SK-N-MC (cell line): ENCODE data around the gene WDFY4.

Experiments
- DNase-seq: peaks from one replicate; pipeline ENCODE4 v3.0.0-alpha.2; 2011; ENCODE audit warnings: low read depth, low spot score
- H3K27ac ChIP-seq: fragments of 200-600 bp; sonication (generic); 2 replicates; pipeline ENCODE4 v1.5.1; 2016; ENCODE audit warnings: mixed run types
- H3K36me3 ChIP-seq: fragments of 200-600 bp; sonication (generic); 2 replicates; pipeline ENCODE4 v1.6.1; 2017; ENCODE audit warnings: antibody characterized with exemption, low read length, mixed read lengths; ENCODE audit not compliant: insufficient read depth
- H3K4me3 ChIP-seq: fragments of 200-600 bp; sonication (generic); 2 replicates; pipeline ENCODE4 v1.5.1; 2016
- H3K9ac ChIP-seq: fragments of 200-600 bp; sonication (generic); 2 replicates; pipeline ENCODE4 v1.8.0; 2017; ENCODE audit warnings: mixed run types, mixed read lengths; ENCODE audit not compliant: insufficient read length
- H3K9me3 ChIP-seq: fragments of 200-600 bp; sonication (generic); 2 replicates; pipeline ENCODE4 v1.6.1; 2017; ENCODE audit warnings: low read depth, mild to moderate bottlenecking, antibody characterized with exemption, low read length, moderate library complexity, mixed read lengths
- EZH2 ChIP-seq: fragments of 200-600 bp; sonication (generic); IDR thresholded peaks from one replicate; pipeline ENCODE4 v1.6.1; 2017; ENCODE audit warnings: antibody characterized with exemption
- FOXP2 ChIP-seq: optimal IDR thresholded peaks from 2 replicates; pipeline ENCODE3; 2011; ENCODE audit warnings: mild to moderate bottlenecking, moderate library complexity; ENCODE audit not compliant: insufficient read depth; ENCODE audit errors: extremely low read length, control extremely low read depth
- POLR2AphosphoS5 ChIP-seq: IDR thresholded peaks from 2 replicates; pipeline ENCODE4 v1.6.1; 2012; ENCODE audit warnings: mild to moderate bottlenecking, low read depth, low read length, borderline replicate concordance

Gene WDFY4

DNA sequence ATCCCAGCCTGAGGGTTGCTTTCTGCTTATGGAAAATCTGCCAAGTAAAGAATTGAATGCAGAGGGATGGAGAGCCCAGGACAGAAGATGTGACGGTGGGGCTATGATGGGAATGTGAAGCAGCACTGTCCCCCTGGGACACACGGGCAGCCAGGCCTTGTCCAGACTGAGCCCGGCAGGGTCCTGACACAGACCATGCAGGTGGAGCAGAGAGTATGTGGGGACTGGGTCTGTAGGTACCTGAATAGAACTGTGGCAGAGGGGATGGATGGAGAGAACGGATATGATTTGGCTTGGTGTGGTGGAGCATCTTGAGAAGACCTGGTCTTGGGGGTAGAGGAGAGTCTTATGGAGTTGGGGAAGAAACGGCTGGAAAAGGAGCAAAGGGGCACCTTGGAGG is 255.7 kb downstream of the WDFY4 start:
- no peak for TF ChIP-seq FOXP2
- TF ChIP-seq EZH2 = no peak
- TF ChIP-seq POLR2AphosphoS5 = no peak
- Histone ChIP-seq H3K36me3 (no peaks in the 10 kb centered on the region), H3K4me3 (no peak overlapping the region), H3K9ac (no peak overlapping the region), H3K9me3 (no peaks in the 10 kb centered on the region), H3K27ac (no peak overlapping the region)
- DNase-seq = no peak

DNA sequence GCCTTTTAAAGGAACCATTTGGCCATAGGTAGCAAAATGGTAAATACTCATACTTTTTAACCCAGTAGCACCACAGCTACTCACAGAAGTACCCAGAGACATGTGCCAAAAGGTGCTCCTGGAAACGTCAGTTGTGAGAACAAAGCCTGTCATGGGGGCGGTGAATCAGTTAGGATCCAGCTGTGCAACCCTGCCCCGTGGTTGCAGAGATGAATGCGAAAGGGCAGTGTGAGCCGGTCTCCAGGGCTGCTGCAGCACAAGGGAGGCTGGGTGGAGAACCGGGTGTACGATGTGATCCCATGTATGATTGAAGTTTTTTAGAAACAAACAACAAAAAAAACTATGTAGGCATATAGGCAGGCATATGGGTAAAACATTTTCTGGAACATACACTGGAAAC is 256.3 kb downstream of the WDFY4 start:
- Histone ChIP-seq H3K9me3 (no peaks in the 10 kb centered on the region), H3K4me3 (no peak overlapping the region), H3K36me3 (no peaks in the 10 kb centered on the region), H3K27ac (no peak overlapping the region), H3K9ac (no peak overlapping the region)
- no peak for DNase-seq
- TF ChIP-seq EZH2 = no peak
- TF ChIP-seq POLR2AphosphoS5 = no peak
- no peak for TF ChIP-seq FOXP2

DNA sequence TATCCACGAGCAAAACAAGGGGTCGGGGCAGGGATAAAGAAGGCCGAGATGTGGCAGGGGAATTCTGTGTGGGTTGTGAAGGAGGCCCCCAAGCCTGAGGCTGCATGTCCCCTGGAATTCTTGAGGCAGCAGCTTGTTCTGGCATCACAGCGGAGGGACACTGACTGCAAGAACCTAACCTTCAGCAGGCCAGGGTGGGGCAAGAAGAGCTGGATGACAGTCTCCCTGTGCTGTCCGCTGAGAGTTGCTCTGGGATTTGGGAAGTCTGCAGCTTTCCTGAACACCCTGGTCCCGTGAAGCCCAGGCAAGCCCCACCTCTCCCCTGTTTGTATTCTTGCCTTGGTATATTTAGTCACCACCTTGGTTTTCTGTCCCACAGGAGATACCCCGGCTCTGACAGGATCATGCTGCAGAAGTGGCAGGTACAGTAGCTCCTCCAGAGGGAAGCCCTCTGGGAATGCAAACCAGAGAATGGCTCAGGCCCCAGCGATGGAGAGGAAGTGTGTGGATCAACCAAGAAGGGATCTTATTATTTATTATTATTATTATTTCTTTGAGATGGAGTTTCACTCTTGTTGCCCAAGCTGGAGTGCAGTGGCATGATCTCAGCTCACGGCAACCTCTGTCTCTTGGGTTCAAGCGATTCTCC is 256.9 kb downstream of the WDFY4 start:
- TF ChIP-seq FOXP2 (no peak), POLR2AphosphoS5 (no peak), EZH2 (no peak)
- Histone ChIP-seq H3K9ac (no peak overlapping the region), H3K9me3 (no peaks in the 10 kb centered on the region), H3K27ac (no peak overlapping the region), H3K36me3 (no peaks in the 10 kb centered on the region), H3K4me3 (no peak overlapping the region)
- DNase-seq = no peak

DNA sequence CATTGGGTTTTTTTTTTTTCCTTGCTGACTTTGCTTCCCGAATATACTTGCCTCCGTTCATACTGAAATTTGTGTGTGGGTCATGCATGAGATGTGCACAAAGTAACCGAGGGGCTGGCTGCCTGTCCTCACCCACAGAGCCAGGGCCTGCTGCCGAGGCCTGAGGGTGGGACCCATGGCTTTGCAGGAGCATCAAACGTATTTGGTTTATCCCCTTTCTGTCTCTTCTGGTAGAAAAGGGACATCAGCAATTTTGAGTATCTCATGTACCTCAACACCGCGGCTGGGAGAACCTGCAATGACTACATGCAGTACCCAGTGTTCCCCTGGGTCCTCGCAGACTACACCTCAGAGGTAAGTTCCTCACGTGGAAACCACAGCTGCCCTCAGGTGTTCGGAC is 258.4 kb downstream of the WDFY4 start:
- Histone ChIP-seq H3K4me3 (no peak overlapping the region), H3K27ac (no peak overlapping the region), H3K36me3 (no peaks in the 10 kb centered on the region), H3K9ac (no peak overlapping the region), H3K9me3 (no peaks in the 10 kb centered on the region)
- TF ChIP-seq EZH2 = no peak
- no peak for TF ChIP-seq FOXP2
- no peak for TF ChIP-seq POLR2AphosphoS5
- DNase-seq = no peak

DNA sequence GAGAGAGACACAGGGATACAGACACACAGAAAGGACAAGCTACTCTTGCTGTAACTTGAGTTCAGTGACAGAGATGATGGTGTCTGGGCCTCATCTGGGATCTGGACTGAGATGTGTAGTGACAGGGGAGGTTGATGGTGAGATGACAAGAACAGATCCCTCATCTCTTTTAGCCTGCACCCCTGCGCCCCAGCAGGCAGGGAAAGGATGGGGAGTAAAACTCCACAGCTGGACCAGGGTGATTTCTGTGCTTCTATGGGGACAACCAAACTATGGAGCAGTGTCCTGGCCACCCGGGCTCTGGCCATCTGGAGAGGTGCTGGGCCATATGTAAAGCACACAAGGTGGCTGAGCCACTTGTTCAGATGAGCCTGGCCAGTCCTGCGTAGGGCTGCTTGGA is 259.5 kb downstream of the WDFY4 start:
- TF ChIP-seq POLR2AphosphoS5 = no peak
- no peak for TF ChIP-seq FOXP2
- no peak for TF ChIP-seq EZH2
- H3K4me3 ChIP-seq = no peak overlapping the region
- H3K9ac ChIP-seq = no peak overlapping the region
- H3K36me3 ChIP-seq = no peaks in the 10 kb centered on the region
- no peak overlapping the region for H3K27ac ChIP-seq
- no peak for DNase-seq
- no peaks in the 10 kb centered on the region for H3K9me3 ChIP-seq

DNA sequence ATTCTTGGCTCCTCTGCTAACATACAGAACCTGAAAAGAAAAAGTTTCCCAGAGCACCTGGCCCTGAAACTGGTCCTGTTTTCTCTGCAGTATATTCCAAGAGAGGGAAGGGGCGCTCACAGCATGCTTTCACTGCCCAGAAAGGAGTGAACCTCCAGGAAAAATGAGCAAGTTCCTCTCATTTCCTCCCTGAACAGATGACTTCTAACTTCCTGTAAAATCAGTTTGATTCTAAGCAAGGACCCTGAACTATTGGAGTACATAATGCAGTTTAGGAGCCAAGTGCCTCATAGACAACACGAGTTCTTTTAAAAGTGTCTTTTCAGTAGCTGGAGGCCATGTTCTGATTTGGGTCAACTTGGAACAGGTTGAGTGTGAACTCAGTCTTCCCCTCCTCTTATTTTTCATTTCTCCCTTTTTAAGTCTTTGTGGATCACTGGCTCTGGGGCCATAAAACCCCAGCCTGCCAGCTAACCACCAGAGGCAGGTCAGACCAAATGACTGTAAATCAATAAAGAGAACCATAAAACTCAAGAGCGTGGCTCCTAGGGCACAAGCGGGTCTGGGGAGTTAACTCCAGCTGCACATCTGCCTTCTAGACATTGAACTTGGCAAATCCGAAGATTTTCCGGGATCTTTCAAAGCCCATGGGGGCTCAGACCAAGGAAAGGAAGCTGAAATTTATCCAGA is 260.9 kb downstream of the WDFY4 start:
- TF ChIP-seq FOXP2 = no peak
- no peak for TF ChIP-seq EZH2
- no peak for TF ChIP-seq POLR2AphosphoS5
- Histone ChIP-seq H3K9ac (no peak overlapping the region), H3K9me3 (no peaks in the 10 kb centered on the region), H3K36me3 (no peaks in the 10 kb centered on the region), H3K4me3 (no peak overlapping the region), H3K27ac (no peak overlapping the region)
- no peak for DNase-seq

DNA sequence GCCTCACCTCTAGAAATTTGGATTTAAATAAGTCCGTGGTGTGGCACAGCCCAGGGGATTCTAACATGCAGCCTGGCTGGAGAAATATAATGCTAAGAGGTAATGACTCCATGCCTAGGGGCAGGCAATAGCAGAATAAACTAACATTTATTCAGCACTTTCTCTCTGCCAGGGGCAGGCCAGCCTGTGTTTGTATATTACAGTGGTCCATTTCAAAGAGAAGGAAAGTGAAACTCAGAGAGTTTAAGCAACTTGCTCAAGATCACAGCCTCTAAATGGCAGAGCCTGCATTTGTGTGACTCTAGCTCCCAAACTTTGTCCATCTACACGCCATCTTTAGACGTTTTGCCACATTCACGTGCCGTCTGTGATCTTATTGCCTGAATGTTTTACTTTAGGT is 261.7 kb downstream of the WDFY4 start:
- no peak overlapping the region for H3K27ac ChIP-seq
- TF ChIP-seq EZH2 (no peak), FOXP2 (no peak), POLR2AphosphoS5 (no peak)

DNA sequence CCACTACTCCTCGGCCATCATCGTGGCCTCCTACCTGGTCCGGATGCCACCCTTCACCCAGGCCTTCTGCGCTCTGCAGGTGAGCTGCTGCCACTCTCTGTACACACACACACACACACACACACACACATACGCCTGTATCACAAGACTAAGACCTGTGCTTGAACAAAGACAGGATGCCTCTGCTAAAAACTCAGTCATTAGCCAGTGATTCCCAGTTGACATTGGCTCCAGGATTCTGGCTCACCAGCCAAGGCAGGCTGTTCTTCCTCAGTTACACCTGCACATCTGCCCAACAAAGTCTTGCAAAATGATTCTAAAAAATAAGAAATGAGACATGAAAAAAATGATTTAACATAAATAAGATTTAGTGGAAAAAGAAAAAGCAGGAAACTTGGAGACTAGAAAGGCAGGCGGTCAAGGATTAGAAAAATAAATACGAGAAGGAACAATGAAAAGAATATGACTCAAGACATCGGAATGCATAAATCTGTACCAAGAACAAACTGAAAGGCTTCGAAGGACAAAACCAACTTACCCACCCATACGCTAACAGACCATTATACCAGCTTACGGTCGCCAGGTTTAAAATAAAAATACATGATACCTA is 262.3 kb downstream of the WDFY4 start:
- Histone ChIP-seq H3K27ac (no peak overlapping the region), H3K36me3 (no peaks in the 10 kb centered on the region), H3K9ac (no peak overlapping the region), H3K4me3 (no peak overlapping the region), H3K9me3 (no peaks in the 10 kb centered on the region)
- TF ChIP-seq EZH2 (no peak), FOXP2 (no peak), POLR2AphosphoS5 (no peak)
- DNase-seq = no peak

More for the DNA sequence above, 261.7 kb downstream of the WDFY4 start:
- no peak for DNase-seq
- Histone ChIP-seq H3K36me3 (no peaks in the 10 kb centered on the region), H3K9me3 (no peaks in the 10 kb centered on the region), H3K4me3 (no peak overlapping the region), H3K9ac (no peak overlapping the region)
